Hepatocyte (in vitro differentiated cells): ENCODE results near the gene CHST15.

ENCODE experiments used
- EZH2 ChIP-seq: fragments of 200-600 bp; sonication (generic); IDR thresholded peaks from 2 replicates; pipeline ENCODE4 v1.6.1; 2016; ENCODE audit warnings: antibody characterized with exemption, mild to moderate bottlenecking, borderline replicate concordance
- EZH2phosphoT487 ChIP-seq: fragments of 200-600 bp; sonication (generic); IDR thresholded peaks from one replicate; pipeline ENCODE4 v1.6.1; 2018; ENCODE audit warnings: antibody characterized with exemption, mild to moderate bottlenecking, low read depth, moderate library complexity; ENCODE audit not compliant: unreplicated experiment, severe bottlenecking
- TF ChIP-seq, protein P1 (sequence below): fragments of 200-600 bp; sonication (generic); IDR thresholded peaks from 2 replicates; pipeline ENCODE4 v1.5.1; 2016; ENCODE audit warnings: antibody characterized with exemption, mild to moderate bottlenecking; ENCODE audit not compliant: poor library complexity

DNA sequence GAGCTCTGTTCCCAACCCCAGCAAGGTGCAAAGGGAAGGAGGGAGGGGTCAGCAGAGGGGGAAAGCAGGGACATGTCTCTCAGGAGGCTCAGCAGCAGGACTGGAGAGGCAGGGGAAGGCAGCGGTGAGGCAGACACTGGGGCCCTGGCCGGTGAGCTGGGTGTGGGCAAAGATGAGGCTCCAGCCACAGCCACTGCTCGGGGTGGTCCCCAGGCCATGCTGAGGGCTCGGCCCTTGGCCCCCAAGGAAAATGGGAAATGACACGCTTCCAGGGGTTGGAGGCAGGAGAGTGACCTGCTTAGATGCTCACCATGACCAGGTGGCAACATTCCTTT, 35.4 kb upstream of the CHST15 start:
- TF ChIP-seq, protein P1, sequence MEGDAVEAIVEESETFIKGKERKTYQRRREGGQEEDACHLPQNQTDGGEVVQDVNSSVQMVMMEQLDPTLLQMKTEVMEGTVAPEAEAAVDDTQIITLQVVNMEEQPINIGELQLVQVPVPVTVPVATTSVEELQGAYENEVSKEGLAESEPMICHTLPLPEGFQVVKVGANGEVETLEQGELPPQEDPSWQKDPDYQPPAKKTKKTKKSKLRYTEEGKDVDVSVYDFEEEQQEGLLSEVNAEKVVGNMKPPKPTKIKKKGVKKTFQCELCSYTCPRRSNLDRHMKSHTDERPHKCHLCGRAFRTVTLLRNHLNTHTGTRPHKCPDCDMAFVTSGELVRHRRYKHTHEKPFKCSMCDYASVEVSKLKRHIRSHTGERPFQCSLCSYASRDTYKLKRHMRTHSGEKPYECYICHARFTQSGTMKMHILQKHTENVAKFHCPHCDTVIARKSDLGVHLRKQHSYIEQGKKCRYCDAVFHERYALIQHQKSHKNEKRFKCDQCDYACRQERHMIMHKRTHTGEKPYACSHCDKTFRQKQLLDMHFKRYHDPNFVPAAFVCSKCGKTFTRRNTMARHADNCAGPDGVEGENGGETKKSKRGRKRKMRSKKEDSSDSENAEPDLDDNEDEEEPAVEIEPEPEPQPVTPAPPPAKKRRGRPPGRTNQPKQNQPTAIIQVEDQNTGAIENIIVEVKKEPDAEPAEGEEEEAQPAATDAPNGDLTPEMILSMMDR: no peak
- TF ChIP-seq EZH2phosphoT487 (no peak), EZH2 (no peak)
